Astrocyte (in vitro differentiated cells and primary cell): ENCODE results near the gene MAP3K21.

Source experiments
- EZH2 ChIP-seq: IDR thresholded peaks from 2 replicates; pipeline ENCODE4 v1.6.1; 2012; ENCODE audit warnings: mild to moderate bottlenecking, low read length, inconsistent platforms; ENCODE audit not compliant: insufficient read depth
- TF ChIP-seq, protein P1 (sequence below): IDR thresholded peaks from 2 replicates; pipeline ENCODE4 v1.5.1; 2011; ENCODE audit warnings: low read depth, mild to moderate bottlenecking, inconsistent platforms, low read length, moderate library complexity; ENCODE audit not compliant: insufficient read depth

DNA sequence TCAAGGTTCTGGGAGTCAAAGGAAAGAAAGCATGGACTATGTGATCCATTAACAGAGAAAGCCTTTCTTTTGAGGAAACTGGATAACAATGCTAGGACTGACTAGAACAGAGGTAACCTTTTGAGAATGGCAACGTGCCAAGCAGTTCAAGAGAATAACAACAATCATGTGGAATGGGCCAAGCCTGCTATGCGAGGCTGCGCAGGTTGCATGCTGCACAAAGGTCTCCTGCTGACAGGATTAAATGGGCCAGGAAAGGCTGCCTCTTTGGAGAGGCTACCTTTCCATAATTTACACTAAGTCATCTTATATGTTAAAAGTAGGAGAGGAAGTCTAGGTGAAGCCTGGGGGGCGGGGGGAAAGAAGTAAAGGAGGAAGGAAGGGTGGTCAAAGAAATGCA, 37.8 kb upstream of the MAP3K21 start:
- TF ChIP-seq, protein P1, sequence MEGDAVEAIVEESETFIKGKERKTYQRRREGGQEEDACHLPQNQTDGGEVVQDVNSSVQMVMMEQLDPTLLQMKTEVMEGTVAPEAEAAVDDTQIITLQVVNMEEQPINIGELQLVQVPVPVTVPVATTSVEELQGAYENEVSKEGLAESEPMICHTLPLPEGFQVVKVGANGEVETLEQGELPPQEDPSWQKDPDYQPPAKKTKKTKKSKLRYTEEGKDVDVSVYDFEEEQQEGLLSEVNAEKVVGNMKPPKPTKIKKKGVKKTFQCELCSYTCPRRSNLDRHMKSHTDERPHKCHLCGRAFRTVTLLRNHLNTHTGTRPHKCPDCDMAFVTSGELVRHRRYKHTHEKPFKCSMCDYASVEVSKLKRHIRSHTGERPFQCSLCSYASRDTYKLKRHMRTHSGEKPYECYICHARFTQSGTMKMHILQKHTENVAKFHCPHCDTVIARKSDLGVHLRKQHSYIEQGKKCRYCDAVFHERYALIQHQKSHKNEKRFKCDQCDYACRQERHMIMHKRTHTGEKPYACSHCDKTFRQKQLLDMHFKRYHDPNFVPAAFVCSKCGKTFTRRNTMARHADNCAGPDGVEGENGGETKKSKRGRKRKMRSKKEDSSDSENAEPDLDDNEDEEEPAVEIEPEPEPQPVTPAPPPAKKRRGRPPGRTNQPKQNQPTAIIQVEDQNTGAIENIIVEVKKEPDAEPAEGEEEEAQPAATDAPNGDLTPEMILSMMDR: no peak
- no peak for TF ChIP-seq EZH2
